IMR-90 (cell line): ENCODE measurements around the gene TREM2. TPM values are rescaled to one million over a fixed set of nuclear protein-coding genes. Genes with fewer than 3 reads are reported as not detected.
A peak's percentile ranks its signal among the peaks of the same experiment; 100 is the strongest.

Experiments
- ATAC-seq: fragments of 200-7000 bp; cut with Tn5 transposase; 2 replicates; pipeline ENCODE4 v1.9.1; 2020; ENCODE audit warnings: low read depth, mild to moderate bottlenecking, moderate library complexity
- BruUV-seq: library from RNA; stranded (reverse); fragments of 400-500 nt; replicated peaks from 2 replicates; lab custom pipeline; 2021; lab: Mats Ljungman, UMichigan
- CTCF ChIA-PET: fragments of 300-600 bp; formaldehyde crosslinking; extraction: SDS; loops from one replicate; lab custom pipeline; 2021; ENCODE audit warnings: antibody characterized with exemption; lab: Yijun Ruan, JAX
- POLR2A ChIA-PET: fragments of 300-600 bp; sonication (Branson Sonifier 250); formaldehyde crosslinking; loops from one replicate; lab custom pipeline; 2022; ENCODE audit warnings: antibody characterized with exemption; ENCODE audit not compliant: unreplicated experiment; lab: Charles Lee
- DNase-seq: peaks from one replicate; pipeline ENCODE4 v3.0.0; 2013
- H2AFZ ChIP-seq: replicated peaks from 2 replicates; pipeline ENCODE3; 2013; ENCODE audit warnings: low read length, mild to moderate bottlenecking; ENCODE audit not compliant: poor library complexity
- H2AK5ac ChIP-seq: 2 replicates; pipeline ENCODE4 v1.6.1; 2013; ENCODE audit warnings: low read depth, low read length, inconsistent platforms
- H2AK9ac ChIP-seq: replicated peaks from 2 replicates; pipeline ENCODE3; 2013; ENCODE audit warnings: mild to moderate bottlenecking, low read depth, low read length, moderate library complexity; ENCODE audit not compliant: poor library complexity
- H2BK120ac ChIP-seq: 2 replicates; pipeline ENCODE4 v1.6.1; 2013; ENCODE audit warnings: low read depth, low read length, inconsistent platforms
- H2BK15ac ChIP-seq: 3 replicates; pipeline ENCODE4 v1.6.1; 2013; ENCODE audit warnings: low read depth, low read length, inconsistent platforms
- H2BK20ac ChIP-seq: 2 replicates; pipeline ENCODE4 v1.6.1; 2013; ENCODE audit warnings: low read depth, mild to moderate bottlenecking, inconsistent platforms, low read length, moderate library complexity
- H2BK5ac ChIP-seq: 2 replicates; pipeline ENCODE4 v1.6.1; 2013; ENCODE audit warnings: mild to moderate bottlenecking, low read depth, low read length, inconsistent platforms; ENCODE audit not compliant: poor library complexity, severe bottlenecking
- H3K14ac ChIP-seq: replicated peaks from 2 replicates; pipeline ENCODE4 v1.6.1; 2013; ENCODE audit warnings: low read depth, low read length, inconsistent platforms
- H3K18ac ChIP-seq: 2 replicates; pipeline ENCODE4 v1.6.1; 2013; ENCODE audit warnings: low read depth, low read length, control low read depth
- H3K23ac ChIP-seq: 2 replicates; pipeline ENCODE4 v1.6.1; 2013; ENCODE audit warnings: low read depth, low read length, inconsistent platforms
- H3K27ac ChIP-seq: 2 replicates; pipeline ENCODE4 v1.5.1; 2013; ENCODE audit warnings: mild to moderate bottlenecking, control low read depth, low read length; ENCODE audit not compliant: insufficient read depth
- H3K27me3 ChIP-seq: 2 replicates; pipeline ENCODE4 v1.6.1; 2013; ENCODE audit warnings: low read length; ENCODE audit not compliant: control insufficient read depth, insufficient read depth
- H3K36me3 ChIP-seq: 2 replicates; pipeline ENCODE4 v1.6.1; 2013; ENCODE audit warnings: low read length, mixed read lengths; ENCODE audit not compliant: control insufficient read depth, insufficient read depth
- H3K4ac ChIP-seq: 2 replicates; pipeline ENCODE4 v1.6.1; 2013; ENCODE audit warnings: low read depth, low read length, inconsistent platforms
- H3K4me1 ChIP-seq: 2 replicates; pipeline ENCODE4 v1.6.1; 2013; ENCODE audit warnings: low read length, mixed read lengths; ENCODE audit not compliant: control insufficient read depth, insufficient read depth
- H3K4me2 ChIP-seq: 2 replicates; pipeline ENCODE4 v1.6.1; 2013; ENCODE audit warnings: low read depth, mild to moderate bottlenecking, control low read depth, low read length, moderate library complexity
- H3K4me3 ChIP-seq: 2 replicates; pipeline ENCODE4 v1.5.1; 2013; ENCODE audit warnings: low read depth, mild to moderate bottlenecking, control low read depth, low read length, moderate library complexity; ENCODE audit not compliant: insufficient read depth
- H3K56ac ChIP-seq: 2 replicates; pipeline ENCODE4 v1.6.1; 2013; ENCODE audit warnings: low read length, inconsistent platforms; ENCODE audit not compliant: insufficient read depth; ENCODE audit errors: extremely low read depth
- H3K79me1 ChIP-seq, 2 experiments: 2 replicates each; pipeline ENCODE4 v1.6.1; 2013; ENCODE audit warnings: low read length in 2 of 2, inconsistent platforms in 1 of 2, low read depth in 1 of 2
- H3K9ac ChIP-seq: 2 replicates; pipeline ENCODE4 v1.6.1; 2013; ENCODE audit warnings: low read depth, low read length, control low read depth
- H3K9me1 ChIP-seq: 2 replicates; pipeline ENCODE4 v1.6.1; 2013; ENCODE audit warnings: low read length, inconsistent platforms; ENCODE audit not compliant: insufficient read depth
- H3K9me3 ChIP-seq: 2 replicates; pipeline ENCODE4 v1.6.1; 2013; ENCODE audit warnings: low read length; ENCODE audit not compliant: control insufficient read depth, insufficient read depth
- H4K20me1 ChIP-seq: 2 replicates; pipeline ENCODE4 v1.6.1; 2013; ENCODE audit warnings: low read length, inconsistent platforms; ENCODE audit not compliant: insufficient read depth
- H4K5ac ChIP-seq: 2 replicates; pipeline ENCODE4 v1.6.1; 2013; ENCODE audit warnings: mild to moderate bottlenecking, low read depth, low read length, control low read depth
- H4K8ac ChIP-seq, 2 experiments: 2 replicates each; pipeline ENCODE4 v1.6.1; 2013; ENCODE audit warnings: low read depth in 2 of 2, low read length in 2 of 2, control low read depth in 1 of 2, inconsistent platforms in 1 of 2
- H4K91ac ChIP-seq: 2 replicates; pipeline ENCODE4 v1.6.1; 2013; ENCODE audit warnings: low read depth, low read length, inconsistent platforms; ENCODE audit not compliant: insufficient read depth
- POLR2A ChIP-seq: IDR thresholded peaks from 2 replicates; pipeline ENCODE4 v1.6.1; 2012; ENCODE audit warnings: mild to moderate bottlenecking, low read depth, low read length
- RAD21 ChIP-seq: IDR thresholded peaks from 2 replicates; pipeline ENCODE4 v1.6.1; 2012; ENCODE audit warnings: low read length, improper control_type of control experiment
- WGBS, 2 experiments: methylation state at CpG; one replicate each; pipeline versions ENCODE4 v1.1.5 to v1.1.7; 2013; ENCODE audit warnings: missing lambda C conversion rate in 2 of 2; ENCODE audit not compliant: insufficient read length in 1 of 2; ENCODE audit errors: extremely low coverage in 2 of 2; 5-methylcytosine and 5-hydroxymethylcytosine counted together
- dilution Hi-C: fragments of 300-500 bp; cut with HindIII; formaldehyde crosslinking; loops from one replicate; pipeline ENCODE4 v1.14.3; 2018; ENCODE audit warnings: low sequenced_read_pairs; ENCODE audit not compliant: unreplicated experiment
- in situ Hi-C: fragments of 300-500 bp; cut with MboI; formaldehyde crosslinking; loops from 3 replicates; pipeline ENCODE4 v1.14.3; 2019; ENCODE audit warnings: low sequenced_read_pairs, inconsistent platforms, mixed read lengths
- intact Hi-C: fragments of 100-400 bp; cut with micrococcal nuclease; formaldehyde crosslinking; loops from 2 replicates; pipeline ENCODE4 v1.10.0; 2022
- polyA plus RNA-seq, 3 experiments: library from polyadenylated mRNA; depleted of rRNA; stranded (reverse); fragments of >200 nt; gene quantifications; 2 replicates each; pipeline ENCODE4 v1.2.3, GENCODE V29; 2012; ENCODE audit warnings: low replicate concordance in 1 of 3
- total RNA-seq: library from RNA; depleted of rRNA; stranded (reverse); fragments of >200 nt; gene quantifications from 2 replicates; pipeline ENCODE4 v1.2.3, GENCODE V29; 2012
- TF ChIP-seq, protein P1 (sequence below): conservative IDR thresholded peaks from 2 replicates; pipeline ENCODE4 v1.5.1; 2012; ENCODE audit warnings: mild to moderate bottlenecking, low read depth, low read length, improper control_type of control experiment

TREM2 gene
- total and polyA plus RNA-seq, 2 of the 4 experiments (the other 2 are of a cell fraction): not detected

DNA sequence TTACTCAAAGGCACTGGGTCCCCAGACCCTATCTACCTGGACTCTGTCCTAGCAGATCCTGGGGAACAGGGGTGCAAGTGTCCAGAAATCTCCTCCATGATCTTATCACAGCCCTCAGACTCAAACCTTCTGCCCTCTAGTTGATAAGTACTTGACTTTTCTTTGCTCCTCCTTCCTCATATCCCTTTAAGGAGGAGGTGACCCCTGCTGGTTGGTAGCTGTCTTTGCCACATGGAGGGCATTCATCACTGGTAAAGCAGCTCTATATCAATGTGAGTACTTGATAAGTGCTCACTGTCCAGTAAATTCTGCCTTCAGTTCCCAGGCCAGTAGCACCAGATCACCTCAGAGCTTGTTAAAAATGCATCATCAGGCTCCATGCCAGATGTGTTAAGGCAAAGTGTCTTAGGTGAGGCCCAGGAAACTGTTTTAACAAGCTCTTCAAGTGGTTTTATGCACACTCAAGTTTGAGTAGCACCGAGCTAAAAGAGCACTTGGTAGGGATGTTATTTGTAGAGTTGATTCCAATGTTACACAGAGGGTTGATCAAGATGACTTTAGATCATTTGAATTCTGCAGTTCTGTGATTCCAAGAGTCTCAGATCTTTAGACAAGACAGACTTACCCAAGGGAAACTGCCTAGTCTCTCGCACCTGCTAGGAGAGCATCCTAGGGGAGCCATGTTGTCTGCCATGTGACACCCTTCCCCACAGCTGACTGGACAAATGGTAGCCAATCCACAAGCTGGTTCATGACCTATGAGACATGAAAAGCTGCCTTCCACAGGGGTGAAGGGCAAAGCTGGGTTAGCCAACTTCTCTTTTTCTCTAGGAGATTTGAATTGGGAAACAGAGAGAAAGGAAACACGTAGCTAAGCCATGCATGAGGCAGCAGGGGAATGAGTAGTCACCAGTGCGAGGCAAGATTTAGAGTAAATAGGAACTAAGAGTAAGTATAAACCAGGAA is 19.4 kb upstream of the TREM2 start:
- Histone ChIP-seq H3K4ac (no peak overlapping the region), H3K9me1 (no peaks in the 10 kb centered on the region), H2BK20ac (no peak overlapping the region), H3K14ac (no peak overlapping the region), H3K9me3 (no peaks in the 10 kb centered on the region), H4K5ac (no peak overlapping the region), H2AK9ac (no peak overlapping the region), H2AFZ (no peak overlapping the region), H3K4me1 (no peaks in the 10 kb centered on the region), H4K8ac (no peak overlapping the region), H3K36me3 (no peaks in the 10 kb centered on the region), H2BK120ac (no peak overlapping the region), H3K18ac (no peak overlapping the region), H4K20me1 (no peaks in the 10 kb centered on the region), H4K91ac (no peak overlapping the region), H3K4me2 (no peak overlapping the region), H3K79me1 (no peaks in the 10 kb centered on the region), H3K27ac (no peak overlapping the region), H3K4me3 (no peak overlapping the region), H2BK15ac (no peak overlapping the region), H2AK5ac (no peak overlapping the region), H3K56ac (no peak overlapping the region), H3K23ac (no peak overlapping the region), H2BK5ac (no peak overlapping the region), H3K27me3 (peaks cover 16% of the 10 kb centered on the region; the same call in 1 of the 2 replicates), H3K9ac (no peak overlapping the region)
- 0% methylated on average over 1 of the region's 4 CpGs; no CpG with 5 or more reads in 1 of the 2 experiments for WGBS, 2 experiments
- POLR2A ChIA-PET: no interaction called here
- TF ChIP-seq POLR2A (no peak), RAD21 (peak; percentile 49)
- TF ChIP-seq, protein P1, sequence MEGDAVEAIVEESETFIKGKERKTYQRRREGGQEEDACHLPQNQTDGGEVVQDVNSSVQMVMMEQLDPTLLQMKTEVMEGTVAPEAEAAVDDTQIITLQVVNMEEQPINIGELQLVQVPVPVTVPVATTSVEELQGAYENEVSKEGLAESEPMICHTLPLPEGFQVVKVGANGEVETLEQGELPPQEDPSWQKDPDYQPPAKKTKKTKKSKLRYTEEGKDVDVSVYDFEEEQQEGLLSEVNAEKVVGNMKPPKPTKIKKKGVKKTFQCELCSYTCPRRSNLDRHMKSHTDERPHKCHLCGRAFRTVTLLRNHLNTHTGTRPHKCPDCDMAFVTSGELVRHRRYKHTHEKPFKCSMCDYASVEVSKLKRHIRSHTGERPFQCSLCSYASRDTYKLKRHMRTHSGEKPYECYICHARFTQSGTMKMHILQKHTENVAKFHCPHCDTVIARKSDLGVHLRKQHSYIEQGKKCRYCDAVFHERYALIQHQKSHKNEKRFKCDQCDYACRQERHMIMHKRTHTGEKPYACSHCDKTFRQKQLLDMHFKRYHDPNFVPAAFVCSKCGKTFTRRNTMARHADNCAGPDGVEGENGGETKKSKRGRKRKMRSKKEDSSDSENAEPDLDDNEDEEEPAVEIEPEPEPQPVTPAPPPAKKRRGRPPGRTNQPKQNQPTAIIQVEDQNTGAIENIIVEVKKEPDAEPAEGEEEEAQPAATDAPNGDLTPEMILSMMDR: peak; percentile 58
- in situ Hi-C loops (loop anchor here (10.0 kb wide), 1 partner anchor 88 kb away; no protein-coding TSS in a partner anchor), dilution Hi-C loops (no loop called here), intact Hi-C loops (loop anchor here (1.0 kb wide), 2 partner anchors 90 to 108 kb away; no protein-coding TSS in a partner anchor)
- CTCF ChIA-PET: interaction anchor here (0.6 to 1.4 kb wide), 5 partner anchors 13 to 136 kb away, joined by 3 to 7 read pairs (median 3); no protein-coding TSS in a partner anchor
- ATAC-seq (peak; percentile 98), DNase-seq (peak; percentile 55)
- no TSS peak for BruUV-seq
